NCI-H1417 (cell line): ENCODE data around the gene CD38.
A peak's percentile ranks its signal among the peaks of the same experiment; 100 is the strongest.
"Not testable (repeated sequence)": the region's sequence is repeated elsewhere in the genome, so short reads cannot be mapped to it uniquely, and the experiment has no call there.

Experiments
- DNase-seq, 3 experiments: peaks; one replicate each; lab custom pipeline; 2025; lab: John Stamatoyannopoulos, UW

CD38 gene

GRCh38 chr4:15778289-15779241 is at the start of gene CD38:
Gene CD38, plus strand, starts transcription at chr4:15778328. Its CDS starts 87 bp downstream, at chr4:15778415.
- peak in 2 of 3 experiments; percentile 24 to 45 for DNase-seq

- peak; percentile 26 to 79 (median 59) for DNase-seq
Measured at GRCh38 chr4:15729910-15730533, 48.1 kb upstream of the CD38 start.

GRCh38 chr4:15733061-15733460 is 45.1 kb upstream of the CD38 start:
- DNase-seq, result not testable (repeated sequence)

- DNase-seq, result no peak
Measured at GRCh38 chr4:15735536-15735935, 42.6 kb upstream of the CD38 start.

GRCh38 chr4:15736514-15737050 is 41.5 kb upstream of the CD38 start:
- DNase-seq, result no peak

GRCh38 chr4:15737255-15737654 is 40.9 kb upstream of the CD38 start:
- DNase-seq, result no peak

GRCh38 chr4:15738877-15739276 is 39.3 kb upstream of the CD38 start:
- DNase-seq, result no peak

GRCh38 chr4:15740764-15741404 is 37.2 kb upstream of the CD38 start:
- no peak for DNase-seq

GRCh38 chr4:15742083-15742582 is 36.0 kb upstream of the CD38 start:
- DNase-seq, result no peak

GRCh38 chr4:15742637-15743036 is 35.5 kb upstream of the CD38 start:
- DNase-seq, result no peak

- no peak for DNase-seq
Measured at GRCh38 chr4:15744016-15744545, 34.0 kb upstream of the CD38 start.

- DNase-seq, result no peak
Measured at GRCh38 chr4:15746110-15746509, 32.0 kb upstream of the CD38 start.

GRCh38 chr4:15749001-15749400 is 29.1 kb upstream of the CD38 start:
- no peak for DNase-seq

GRCh38 chr4:15751153-15751552 is 27.0 kb upstream of the CD38 start:
- no peak for DNase-seq

- no peak for DNase-seq
Measured at GRCh38 chr4:15753081-15753480, 25.0 kb upstream of the CD38 start.

- DNase-seq, result no peak
Measured at GRCh38 chr4:15753786-15754185, 24.3 kb upstream of the CD38 start.

GRCh38 chr4:15754323-15754722 is 23.8 kb upstream of the CD38 start:
- DNase-seq, result no peak

GRCh38 chr4:15755321-15756155 is 22.6 kb upstream of the CD38 start:
- no peak for DNase-seq

GRCh38 chr4:15756361-15756861 is 21.7 kb upstream of the CD38 start:
- DNase-seq, result no peak

- no peak for DNase-seq
Measured at GRCh38 chr4:15757054-15757453, 21.1 kb upstream of the CD38 start.

- no peak for DNase-seq
Measured at GRCh38 chr4:15758294-15758693, 19.8 kb upstream of the CD38 start.
